Cardiac fibroblast (primary cell): Measurements from ENCODE around the gene C10orf62.

Source experiments
- DNase-seq, 2 donors: peaks; one replicate each; pipeline versions ENCODE4 v3.0.0 to v3.0.0-alpha.2; 2010; ENCODE audit warnings: low read depth in 2 of 2
- H3K4me3 ChIP-seq, 2 donors: replicated peaks in 1 of 2; 1 replicate in 1 of 2; 2 replicates in 1 of 2; pipeline ENCODE4 v1.5.1; 2011; ENCODE audit warnings: low read depth in 2 of 2, low read length in 2 of 2, mild to moderate bottlenecking in 2 of 2, moderate library complexity in 1 of 2
- TF ChIP-seq, protein P1 (sequence below): IDR thresholded peaks from one replicate; pipeline ENCODE4 v1.5.1; 2011; ENCODE audit warnings: low read depth, mild to moderate bottlenecking, low read length, inconsistent platforms

Gene C10orf62, protein sequence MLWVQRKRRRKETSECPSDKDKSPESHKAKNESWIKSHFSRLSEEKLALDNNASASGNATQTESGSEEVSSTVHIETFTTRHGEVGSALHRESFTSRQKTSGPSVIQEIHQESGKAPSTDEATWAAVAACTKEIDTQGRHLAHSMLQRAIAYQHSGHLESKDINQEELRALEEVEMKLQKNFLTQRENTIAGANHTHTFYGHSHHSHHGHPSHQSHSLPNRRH

GRCh38 chr10:97589479-97589878, at the start of gene C10orf62:
TSS of gene C10orf62 (plus strand) at chr10:97589721. CDS start at chr10:97589898, 177 bp downstream.
- no peak within 1 kb of the TSS for H3K4me3 ChIP-seq
- TF ChIP-seq, protein P1, sequence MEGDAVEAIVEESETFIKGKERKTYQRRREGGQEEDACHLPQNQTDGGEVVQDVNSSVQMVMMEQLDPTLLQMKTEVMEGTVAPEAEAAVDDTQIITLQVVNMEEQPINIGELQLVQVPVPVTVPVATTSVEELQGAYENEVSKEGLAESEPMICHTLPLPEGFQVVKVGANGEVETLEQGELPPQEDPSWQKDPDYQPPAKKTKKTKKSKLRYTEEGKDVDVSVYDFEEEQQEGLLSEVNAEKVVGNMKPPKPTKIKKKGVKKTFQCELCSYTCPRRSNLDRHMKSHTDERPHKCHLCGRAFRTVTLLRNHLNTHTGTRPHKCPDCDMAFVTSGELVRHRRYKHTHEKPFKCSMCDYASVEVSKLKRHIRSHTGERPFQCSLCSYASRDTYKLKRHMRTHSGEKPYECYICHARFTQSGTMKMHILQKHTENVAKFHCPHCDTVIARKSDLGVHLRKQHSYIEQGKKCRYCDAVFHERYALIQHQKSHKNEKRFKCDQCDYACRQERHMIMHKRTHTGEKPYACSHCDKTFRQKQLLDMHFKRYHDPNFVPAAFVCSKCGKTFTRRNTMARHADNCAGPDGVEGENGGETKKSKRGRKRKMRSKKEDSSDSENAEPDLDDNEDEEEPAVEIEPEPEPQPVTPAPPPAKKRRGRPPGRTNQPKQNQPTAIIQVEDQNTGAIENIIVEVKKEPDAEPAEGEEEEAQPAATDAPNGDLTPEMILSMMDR = no peak
- no peak for DNase-seq

- TF ChIP-seq, protein P1 = peak; percentile 13
- H3K4me3 ChIP-seq = no peak overlapping the region
- peak in 1 of 2 donors; percentile 80 for DNase-seq
Measured at GRCh38 chr10:97540669-97541500, 48.6 kb upstream of the C10orf62 start.

- TF ChIP-seq, protein P1 = no peak
- peak; percentile 96 to 98 for DNase-seq
- no peak overlapping the region for H3K4me3 ChIP-seq
Measured at GRCh38 chr10:97542169-97543024, 47.1 kb upstream of the C10orf62 start.

DNA sequence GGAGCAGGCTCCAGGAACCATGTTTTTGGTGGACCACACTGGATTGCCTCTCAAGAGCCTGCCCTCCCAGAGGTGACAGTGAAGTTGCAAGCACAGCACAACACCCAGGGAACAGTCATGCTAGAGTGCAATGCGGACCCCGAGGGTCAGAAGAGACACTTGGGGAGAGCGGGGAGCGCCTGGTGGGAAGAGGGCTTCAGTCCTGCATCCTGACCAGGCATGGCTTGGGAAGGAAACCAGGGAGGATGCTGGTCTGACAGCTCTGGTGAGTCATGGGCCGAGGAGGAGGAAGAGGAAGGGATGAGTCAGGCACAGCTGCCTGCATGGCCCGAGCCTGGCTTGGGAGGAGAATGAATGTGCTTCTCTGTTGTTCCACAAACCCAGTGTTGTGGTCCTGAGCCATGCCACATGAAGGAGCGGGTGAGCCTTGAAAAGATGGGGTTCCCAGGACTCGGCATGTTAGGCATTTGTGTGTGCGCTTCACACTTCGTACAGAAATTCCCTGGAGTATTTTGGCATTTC, 46.4 kb upstream of the C10orf62 start:
- TF ChIP-seq, protein P1 = no peak
- no peak overlapping the region for H3K4me3 ChIP-seq
- DNase-seq = peak; percentile 94 to 98

DNA sequence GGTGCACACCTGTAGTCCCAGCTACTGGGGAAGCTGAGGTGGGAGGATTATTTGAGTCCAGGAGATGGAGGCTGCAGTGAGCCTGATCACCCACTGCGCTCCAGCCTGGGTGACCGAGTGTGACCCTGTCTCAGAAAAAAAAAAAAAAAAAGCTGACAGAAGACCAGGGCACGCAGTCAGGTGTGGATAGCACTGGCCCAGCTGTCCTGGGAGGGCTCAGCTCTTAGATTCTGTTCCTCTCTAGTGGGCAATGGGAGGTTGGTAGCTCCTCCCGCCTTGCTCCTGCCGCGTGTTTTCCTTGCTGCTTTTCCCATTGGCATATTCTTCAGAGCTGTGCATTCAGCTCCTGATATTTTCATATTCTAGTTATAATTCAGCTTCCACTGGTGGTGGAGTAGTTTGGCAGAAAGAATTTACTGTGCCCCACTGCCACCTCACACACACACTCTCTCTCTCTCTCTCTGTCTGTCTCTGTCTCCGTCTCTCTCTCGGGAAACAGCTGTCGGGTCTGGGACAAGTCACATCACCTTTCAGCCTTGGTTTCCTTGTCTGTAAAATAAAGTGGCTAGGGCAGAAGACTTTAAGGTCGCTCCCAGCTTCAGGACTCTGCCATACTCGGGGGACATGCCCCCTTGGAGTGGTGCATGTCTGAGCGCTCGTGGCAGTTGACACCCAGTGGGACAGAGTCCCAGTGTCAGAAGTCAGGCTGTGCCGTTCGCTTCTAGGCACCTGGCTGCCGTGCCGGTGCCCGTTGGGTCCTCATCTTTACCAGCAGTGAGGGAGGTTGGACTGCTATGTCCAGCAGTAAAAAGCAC, 42.9 kb upstream of the C10orf62 start:
- TF ChIP-seq, protein P1 = no peak
- no peak for DNase-seq
- H3K4me3 ChIP-seq = no peak overlapping the region

DNA sequence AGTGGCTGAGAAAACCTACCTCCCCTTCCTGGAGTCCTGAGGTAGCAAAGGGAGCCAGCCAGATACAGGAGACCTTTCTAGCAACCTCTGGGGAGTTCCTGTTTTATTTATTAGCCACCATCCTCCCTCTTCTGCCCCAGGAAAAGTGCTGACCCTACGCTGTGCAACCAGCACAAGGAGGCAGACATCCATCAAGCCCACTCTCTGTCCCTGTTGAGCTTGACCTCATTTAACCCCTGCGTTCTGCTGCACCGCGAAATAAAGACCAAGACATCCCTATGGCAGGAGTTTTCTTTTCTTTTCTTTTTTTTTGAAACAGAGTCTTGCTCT, 42.3 kb upstream of the C10orf62 start:
- no peak overlapping the region for H3K4me3 ChIP-seq
- TF ChIP-seq, protein P1 = no peak
- no peak for DNase-seq
